ENCODE results near the gene AOPEP.

DNA sequence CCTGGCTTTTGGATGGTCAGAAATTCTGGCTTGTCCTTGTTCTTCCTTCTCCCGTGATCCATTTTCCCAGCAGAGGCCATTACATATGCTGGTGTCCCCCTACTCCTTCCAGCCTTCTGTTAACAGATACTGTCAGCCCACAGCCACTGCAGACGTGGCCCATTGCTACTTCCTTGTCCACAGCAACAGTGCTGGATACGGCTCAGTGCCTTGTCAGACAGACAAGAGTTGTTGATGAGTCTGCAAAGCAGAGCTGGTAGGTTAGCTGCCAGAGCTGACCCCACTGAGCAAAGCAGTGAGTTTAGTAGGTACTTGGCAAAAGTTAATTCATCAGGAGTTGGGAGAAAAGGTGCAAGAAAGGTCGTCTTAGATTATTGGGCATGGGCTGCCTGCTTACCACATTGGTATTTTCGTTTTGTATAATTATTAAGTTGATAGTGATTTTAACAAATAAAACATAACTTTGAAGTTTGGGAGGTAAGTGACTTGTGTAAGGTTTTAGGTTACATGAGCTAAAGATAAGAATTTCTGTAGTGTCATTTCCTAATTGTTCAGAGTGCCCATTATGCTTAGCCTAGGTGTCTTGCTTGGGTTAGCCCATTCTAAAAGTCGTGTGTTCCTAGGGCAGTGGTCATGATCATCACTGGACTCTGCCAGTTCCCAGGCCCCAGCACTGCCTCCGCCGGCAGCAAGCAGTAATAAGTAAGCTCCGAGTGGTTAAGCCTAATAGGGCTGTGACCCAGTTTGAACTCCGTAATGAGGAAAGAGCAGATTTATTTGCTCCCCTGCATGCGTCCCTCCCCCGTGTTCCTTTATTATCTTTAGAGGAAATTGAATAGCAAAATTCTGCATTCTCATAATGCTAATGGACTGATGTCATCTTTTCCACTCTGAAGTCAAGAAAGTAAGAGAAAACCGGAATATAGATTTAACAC lies 299.0 kb downstream of the AOPEP start:
- TF ChIP-seq, protein P1, sequence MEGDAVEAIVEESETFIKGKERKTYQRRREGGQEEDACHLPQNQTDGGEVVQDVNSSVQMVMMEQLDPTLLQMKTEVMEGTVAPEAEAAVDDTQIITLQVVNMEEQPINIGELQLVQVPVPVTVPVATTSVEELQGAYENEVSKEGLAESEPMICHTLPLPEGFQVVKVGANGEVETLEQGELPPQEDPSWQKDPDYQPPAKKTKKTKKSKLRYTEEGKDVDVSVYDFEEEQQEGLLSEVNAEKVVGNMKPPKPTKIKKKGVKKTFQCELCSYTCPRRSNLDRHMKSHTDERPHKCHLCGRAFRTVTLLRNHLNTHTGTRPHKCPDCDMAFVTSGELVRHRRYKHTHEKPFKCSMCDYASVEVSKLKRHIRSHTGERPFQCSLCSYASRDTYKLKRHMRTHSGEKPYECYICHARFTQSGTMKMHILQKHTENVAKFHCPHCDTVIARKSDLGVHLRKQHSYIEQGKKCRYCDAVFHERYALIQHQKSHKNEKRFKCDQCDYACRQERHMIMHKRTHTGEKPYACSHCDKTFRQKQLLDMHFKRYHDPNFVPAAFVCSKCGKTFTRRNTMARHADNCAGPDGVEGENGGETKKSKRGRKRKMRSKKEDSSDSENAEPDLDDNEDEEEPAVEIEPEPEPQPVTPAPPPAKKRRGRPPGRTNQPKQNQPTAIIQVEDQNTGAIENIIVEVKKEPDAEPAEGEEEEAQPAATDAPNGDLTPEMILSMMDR (IDR thresholded peaks at IDR 0.05; ENCODE audit: low read length) = no peak
- TF ChIP-seq EZH2 (IDR thresholded peaks at IDR 0.05; ENCODE audit: borderline replicate concordance, low read length) = no peak

All from OCI-LY1 (cell line).